H1 (cell line): ENCODE results near the gene STK11IP. TPM values are rescaled to one million over a fixed set of nuclear protein-coding genes. Genes with fewer than 3 reads are reported as not detected.

Experiments
- CTCF ChIA-PET: fragments of 300-600 bp; sonication (Branson Sonifier 250); formaldehyde crosslinking; loops from one replicate; lab custom pipeline; 2021; ENCODE audit not compliant: partially characterized antibody; lab: Charles Lee
- POLR2A ChIA-PET: fragments of 300-600 bp; sonication (Branson Sonifier 250); formaldehyde crosslinking; loops from one replicate; lab custom pipeline; 2021; ENCODE audit warnings: inconsistent platforms; ENCODE audit not compliant: partially characterized antibody; lab: Charles Lee
- DNase-seq, 2 experiments: peaks; one replicate each; pipeline versions ENCODE4 v3.0.0 to v3.0.0-alpha.2; 2010 to 2022; ENCODE audit warnings: low spot score in 2 of 2, low read depth in 1 of 2, mixed read lengths in 1 of 2
- FAIRE-seq: peaks from 2 replicates; lab custom pipeline; 2011; peaks lifted over from hg19 to GRCh38; lab: Jason Lieb, UNC
- H2AFZ ChIP-seq: 2 replicates; pipeline ENCODE4 v1.8.1; 2012; ENCODE audit warnings: low read length, inconsistent platforms
- H2AK5ac ChIP-seq: 2 replicates; pipeline ENCODE4 v1.6.1; 2013; ENCODE audit warnings: low read depth, low read length
- H2BK120ac ChIP-seq: replicated peaks from 2 replicates; pipeline ENCODE3; 2013; ENCODE audit warnings: low read depth, low read length, inconsistent platforms
- H2BK12ac ChIP-seq: 2 replicates; pipeline ENCODE4 v1.6.1; 2013; ENCODE audit warnings: low read depth, low read length
- H2BK15ac ChIP-seq: 2 replicates; pipeline ENCODE4 v1.6.1; 2013; ENCODE audit warnings: low read length
- H2BK20ac ChIP-seq: 2 replicates; pipeline ENCODE4 v1.6.1; 2013; ENCODE audit warnings: low read length
- H2BK5ac ChIP-seq: 2 replicates; pipeline ENCODE4 v1.6.1; 2013; ENCODE audit warnings: low read depth, low read length
- H3K14ac ChIP-seq: 2 replicates; pipeline ENCODE4 v1.6.1; 2013; ENCODE audit warnings: inconsistent platforms; ENCODE audit not compliant: insufficient read length
- H3K18ac ChIP-seq: 2 replicates; pipeline ENCODE4 v1.6.1; 2013; ENCODE audit warnings: low read length; ENCODE audit errors: extremely low read depth
- H3K23ac ChIP-seq: 2 replicates; pipeline ENCODE4 v1.6.1; 2013; ENCODE audit warnings: inconsistent platforms; ENCODE audit not compliant: insufficient read length
- H3K23me2 ChIP-seq: 2 replicates; pipeline ENCODE4 v1.6.1; 2013; ENCODE audit warnings: low read depth, low read length
- H3K27ac ChIP-seq: 2 replicates; pipeline ENCODE4 v1.6.1; 2011; ENCODE audit warnings: low read depth, low read length, inconsistent platforms
- H3K27me3 ChIP-seq, 4 experiments: replicated peaks in 1 of 4; 1 replicate in 1 of 4; 2 replicates in 3 of 4; pipeline versions ENCODE4 v1.6.1 to v1.8.1; 2011 to 2013; ENCODE audit warnings: low read length in 3 of 4, mild to moderate bottlenecking in 3 of 4, inconsistent platforms in 2 of 4, mixed read lengths in 2 of 4, moderate library complexity in 1 of 4; ENCODE audit not compliant: control insufficient read depth in 3 of 4, insufficient read depth in 3 of 4; ENCODE audit errors: extremely low read depth in 1 of 4
- H3K36me3 ChIP-seq, 4 experiments: 2 replicates each; pipeline versions ENCODE4 v1.6.1 to v1.8.1; 2011 to 2013; ENCODE audit warnings: mild to moderate bottlenecking in 4 of 4, low read length in 3 of 4, moderate library complexity in 2 of 4, control low read depth in 1 of 4, inconsistent platforms in 1 of 4; ENCODE audit not compliant: insufficient read depth in 4 of 4, control insufficient read depth in 2 of 4
- H3K4ac ChIP-seq: replicated peaks from 2 replicates; pipeline ENCODE3; 2013; ENCODE audit warnings: low read length, low read depth, mixed read lengths, inconsistent platforms; ENCODE audit not compliant: insufficient read length
- H3K4me1 ChIP-seq, 4 experiments: replicated peaks in 1 of 4; 1 replicate in 1 of 4; 2 replicates in 3 of 4; pipeline versions ENCODE4 v1.6.1 to v1.8.1; 2011 to 2013; ENCODE audit warnings: low read length in 3 of 4, inconsistent platforms in 2 of 4, mixed read lengths in 1 of 4; ENCODE audit not compliant: insufficient read depth in 4 of 4, control insufficient read depth in 3 of 4
- H3K4me2 ChIP-seq, 2 experiments: 2 replicates each; pipeline versions ENCODE4 v1.6.1 to v1.8.1; 2011 to 2013; ENCODE audit warnings: low read depth in 2 of 2, low read length in 2 of 2, control low read depth in 1 of 2, inconsistent platforms in 1 of 2, mild to moderate bottlenecking in 1 of 2; ENCODE audit not compliant: insufficient read depth in 1 of 2
- H3K4me3 ChIP-seq, 4 experiments: fragments of 200-600, 300-600 bp in 1 of 4; sonication (generic), shearing (Covaris generic), sonication (Bioruptor Twin) in 1 of 4; 2 replicates each; pipeline versions ENCODE4 v1.5.1 to v1.8.1; 2011 to 2016; ENCODE audit warnings: low read length in 4 of 4, low read depth in 3 of 4, control low read depth in 2 of 4, inconsistent platforms in 2 of 4, mild to moderate bottlenecking in 2 of 4, mixed read lengths in 1 of 4, moderate library complexity in 1 of 4; ENCODE audit not compliant: insufficient read depth in 2 of 4; ENCODE audit errors: extremely low read depth in 1 of 4
- H3K56ac ChIP-seq: replicated peaks from 2 replicates; pipeline ENCODE3; 2013; ENCODE audit warnings: low read depth, mild to moderate bottlenecking, mixed read lengths, low read length, inconsistent platforms; ENCODE audit not compliant: insufficient read length
- H3K79me1 ChIP-seq: 2 replicates; pipeline ENCODE4 v1.6.1; 2013; ENCODE audit warnings: low read depth, low read length, control low read depth
- H3K79me2 ChIP-seq, 2 experiments: 2 replicates each; pipeline versions ENCODE4 v1.6.1 to v1.8.1; 2012 to 2013; ENCODE audit warnings: low read length in 2 of 2, mild to moderate bottlenecking in 2 of 2, inconsistent platforms in 1 of 2; ENCODE audit not compliant: insufficient read depth in 2 of 2, control insufficient read depth in 1 of 2
- H3K9ac ChIP-seq, 4 experiments: replicated peaks in 1 of 4; 1 replicate in 1 of 4; 2 replicates in 3 of 4; pipeline versions ENCODE4 v1.6.1 to v1.8.1; 2011 to 2013; ENCODE audit warnings: low read depth in 3 of 4, low read length in 3 of 4, control low read depth in 2 of 4, mild to moderate bottlenecking in 2 of 4, moderate library complexity in 2 of 4, inconsistent platforms in 1 of 4; ENCODE audit errors: extremely low read depth in 1 of 4
- H3K9me3 ChIP-seq, 2 experiments: 2 replicates each; pipeline versions ENCODE4 v1.6.1 to v1.8.1; 2012 to 2013; ENCODE audit warnings: mild to moderate bottlenecking in 2 of 2, moderate library complexity in 2 of 2, control low read depth in 1 of 2, inconsistent platforms in 1 of 2, low read depth in 1 of 2, low read length in 1 of 2, mixed read lengths in 1 of 2; ENCODE audit not compliant: insufficient read depth in 2 of 2
- H4K20me1 ChIP-seq, 2 experiments: replicated peaks in 1 of 2; 2 replicates each; pipeline versions ENCODE3 to v1.8.1; 2011 to 2013; ENCODE audit warnings: inconsistent platforms in 2 of 2, low read length in 2 of 2, mild to moderate bottlenecking in 1 of 2; ENCODE audit not compliant: insufficient read depth in 2 of 2, control insufficient read depth in 1 of 2
- H4K5ac ChIP-seq: 2 replicates; pipeline ENCODE4 v1.6.1; 2013; ENCODE audit warnings: low read length, low read depth, mixed read lengths, inconsistent platforms; ENCODE audit not compliant: insufficient read length
- H4K8ac ChIP-seq: 2 replicates; pipeline ENCODE4 v1.8.0; 2013; ENCODE audit warnings: mild to moderate bottlenecking, moderate library complexity, low read length, inconsistent platforms; ENCODE audit not compliant: insufficient read depth; ENCODE audit errors: extremely low read depth
- H4K91ac ChIP-seq: replicated peaks from 2 replicates; pipeline ENCODE3; 2013; ENCODE audit warnings: low read length, mixed read lengths, inconsistent platforms; ENCODE audit not compliant: insufficient read length
- ASH2L ChIP-seq: fragments of 200-600, 300-600 bp; sonication (generic); IDR thresholded peaks from one replicate; pipeline ENCODE4 v1.7.1; 2017; ENCODE audit warnings: low read length
- BCL11A ChIP-seq, 2 experiments: IDR thresholded peaks; one replicate each; pipeline ENCODE4 v1.6.1; 2011; ENCODE audit warnings: low read depth in 2 of 2, low read length in 2 of 2, mild to moderate bottlenecking in 2 of 2
- KDM5A ChIP-seq: fragments of 200-600 bp; IDR thresholded peaks from 2 replicates; pipeline ENCODE4 v1.7.1; 2012; ENCODE audit warnings: mild to moderate bottlenecking, low read length, inconsistent platforms, mixed read lengths
- RAD21 ChIP-seq, 2 experiments: IDR thresholded peaks in 1 of 2; conservative IDR thresholded peaks in 1 of 2; 2 replicates each; pipeline ENCODE4 v1.6.1; 2011; ENCODE audit warnings: low read depth in 2 of 2, low read length in 2 of 2, improper control_type of control experiment in 1 of 2, inconsistent platforms in 1 of 2, mild to moderate bottlenecking in 1 of 2, moderate library complexity in 1 of 2
- RFX5 ChIP-seq: IDR thresholded peaks from 2 replicates; pipeline ENCODE4 v1.6.1; 2011; ENCODE audit warnings: low read depth, low read length, improper control_type of control experiment, borderline replicate concordance
- RXRA ChIP-seq: IDR thresholded peaks from 2 replicates; pipeline ENCODE4 v1.6.1; 2011; ENCODE audit warnings: low read depth, mild to moderate bottlenecking, low read length, moderate library complexity; ENCODE audit not compliant: insufficient read depth
- SAP30 ChIP-seq: fragments of 300-600 bp; sonication (generic); IDR thresholded peaks from 2 replicates; pipeline ENCODE4 v1.7.1; 2012; ENCODE audit warnings: low read length, moderate library complexity, mild to moderate bottlenecking, inconsistent platforms; ENCODE audit not compliant: insufficient read depth, insufficient replicate concordance
- TEAD4 ChIP-seq: IDR thresholded peaks from 2 replicates; pipeline ENCODE4 v1.6.1; 2012; ENCODE audit warnings: low read depth, low read length, inconsistent platforms, mixed read lengths
- WGBS, 2 experiments: shearing (Covaris generic) in 1 of 2; methylation state at CpG; one replicate each; pipeline versions ENCODE4 v1.1.6 to v1.1.7; 2013 to 2015; ENCODE audit warnings: low lambda C conversion rate in 2 of 2, mixed read lengths in 2 of 2, inconsistent platforms in 1 of 2, low coverage in 1 of 2, missing lambda C conversion rate in 1 of 2; ENCODE audit not compliant: insufficient replicate concordance in 2 of 2, insufficient coverage in 1 of 2, insufficient read length in 1 of 2; ENCODE audit errors: extremely low coverage in 1 of 2, missing lambda C conversion rate in 1 of 2; 5-methylcytosine and 5-hydroxymethylcytosine counted together
- polyA plus RNA-seq, 7 experiments: library from polyadenylated mRNA; depleted of rRNA in 3 of 7; stranded (reverse) in 5 of 7; unstranded in 2 of 7; fragments of >200 nt in 5 of 7; fragments of 200-250 nt in 2 of 7; gene quantifications; 1 replicate in 5 of 7; 2 replicates in 1 of 7; 4 replicates in 1 of 7; pipeline versions ENCODE4 v1.2.1 to v1.2.3, GENCODE V29; 2011 to 2013; ENCODE audit warnings: missing spikeins in 2 of 7, mixed read lengths in 2 of 7
- total RNA-seq: library from RNA; stranded (reverse); fragmentation: NEBNext Ultra II Directional; extraction: Animal tissue kit (Norgen Biotek cat#: 25700); gene quantifications from 2 replicates; pipeline ENCODE4 v1.2.1, GENCODE V29; 2021
- TF ChIP-seq, protein P1 (sequence below): IDR thresholded peaks from 2 replicates; pipeline ENCODE4 v1.6.1; 2012; ENCODE audit warnings: inconsistent platforms

Gene STK11IP
- total and polyA plus RNA-seq, 2 of the 8 experiments (the other 6 are each of a cell fraction or from before 2014, with no cell fraction given), result 18.5 to 29.6 TPM

DNA sequence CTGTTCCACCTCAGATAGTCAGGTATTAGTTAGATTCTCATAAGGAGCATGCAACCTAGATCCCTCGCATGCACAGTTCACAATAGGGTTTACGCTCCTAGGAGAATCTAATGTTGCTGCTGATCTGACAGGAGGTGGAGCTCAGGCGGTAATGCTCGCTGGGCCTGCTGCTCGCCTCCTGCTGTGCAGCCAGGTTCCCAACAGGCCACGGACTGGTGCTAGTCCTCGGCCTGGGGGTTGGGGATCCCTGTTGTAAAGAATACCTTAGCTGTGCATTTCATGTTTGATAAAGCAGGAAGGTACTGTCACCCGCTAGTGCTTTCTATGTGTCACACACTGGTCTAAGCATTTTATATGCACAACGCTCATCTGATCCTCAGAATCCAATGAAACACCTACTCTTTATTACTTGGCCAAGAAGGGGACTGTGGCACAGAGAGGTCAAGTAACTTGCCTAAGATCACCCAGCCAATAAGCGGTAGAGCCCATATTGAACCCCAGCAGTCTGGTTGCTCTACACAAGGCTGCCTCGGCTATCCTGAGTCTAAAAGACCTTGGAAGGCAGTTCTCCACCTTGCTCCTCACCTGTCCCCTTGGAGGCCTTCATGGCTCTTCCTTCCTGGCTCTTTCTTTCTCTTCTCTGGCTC lies 65.6 kb downstream of the STK11IP start:
- Histone ChIP-seq H2BK12ac (no peak overlapping the region), H3K4me1 (peaks cover 0 to 3% (median 1%) of the 10 kb centered on the region in 4 experiments; a peak in 1 of 7 replicates), H2BK15ac (no peak overlapping the region), H3K23me2 (peaks cover 1% of the 10 kb centered on the region; the same call in 1 of the 2 replicates), H3K9ac (no peak overlapping the region), H2AK5ac (no peak overlapping the region), H3K4me2 (0 out of 4 replicates have a peak overlapping the region, but pooled peaks of 1 of the 2 experiments have one; percentile 37), H3K79me2 (no peaks in the 10 kb centered on the region), H3K56ac (no peak overlapping the region), H3K14ac (no peak overlapping the region), H2AFZ (no peak overlapping the region), H3K9me3 (peaks cover 9 to 11% of the 10 kb centered on the region in 2 experiments; a peak in 2 of 4 replicates), H4K8ac (no peak overlapping the region), H3K36me3 (no peaks in the 10 kb centered on the region), H2BK5ac (peak overlapping the region; percentile 28; the same call in 1 of the 2 replicates), H3K27ac (no peak overlapping the region), H3K23ac (no peak overlapping the region), H4K5ac (no peak overlapping the region), H2BK20ac (peak overlapping the region; percentile 90; the same call in 1 of the 2 replicates), H4K20me1 (no peaks in the 10 kb centered on the region), H3K79me1 (no peaks in the 10 kb centered on the region), H3K4ac (no peak overlapping the region), H3K4me3 (no peak overlapping the region), H4K91ac (no peak overlapping the region), H3K27me3 (no peaks in the 10 kb centered on the region), H2BK120ac (no peak overlapping the region), H3K18ac (no peak overlapping the region)
- FAIRE-seq, result no peak
- 72% methylated on average over 11 of the region's 11 CpGs; no CpG with 5 or more reads in 1 of the 2 experiments for WGBS, 2 experiments
- POLR2A ChIA-PET, result interaction anchor here (0.6 to 2.2 kb wide), 5 partner anchors 11 to 43 kb away, joined by 3 to 6 read pairs (median 3); no protein-coding TSS in a partner anchor
- TF ChIP-seq BCL11A (IDR thresholded peaks at IDR 0.05; ENCODE audit: low read depth in 2 of 2, low read length in 2 of 2) (no peak), ASH2L (no peak), KDM5A (no peak), RXRA (no peak), TEAD4 (no peak), RFX5 (no peak), RAD21 (IDR thresholded peaks at IDR 0.05 in 1 of 2, conservative IDR thresholded peaks at IDR 0.05 in 1 of 2; ENCODE audit: low read depth in 2 of 2, low read length in 2 of 2) (no peak), SAP30 (no peak)
- TF ChIP-seq, protein P1, sequence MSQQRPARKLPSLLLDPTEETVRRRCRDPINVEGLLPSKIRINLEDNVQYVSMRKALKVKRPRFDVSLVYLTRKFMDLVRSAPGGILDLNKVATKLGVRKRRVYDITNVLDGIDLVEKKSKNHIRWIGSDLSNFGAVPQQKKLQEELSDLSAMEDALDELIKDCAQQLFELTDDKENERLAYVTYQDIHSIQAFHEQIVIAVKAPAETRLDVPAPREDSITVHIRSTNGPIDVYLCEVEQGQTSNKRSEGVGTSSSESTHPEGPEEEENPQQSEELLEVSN, result no peak
- CTCF ChIA-PET, result interaction anchor here (1.3 to 8.0 kb wide), 2 partner anchors 27 to 141 kb away, joined by 3 to 49 read pairs; no protein-coding TSS in a partner anchor
- DNase-seq, result no peak
